DOHH2 (cell line): Measurements from ENCODE around the gene PTPRC.

Experiments used
- EZH2phosphoT487 ChIP-seq: fragments of 200-600 bp; sonication (generic); IDR thresholded peaks from 2 replicates; pipeline ENCODE4 v1.6.1; 2017; ENCODE audit warnings: borderline replicate concordance, mild to moderate bottlenecking, antibody characterized with exemption, low read length, moderate library complexity, mixed read lengths
- TF ChIP-seq, protein P1 (sequence below): fragments of 200-600 bp; sonication (generic); IDR thresholded peaks from one replicate; pipeline ENCODE4 v1.5.1; 2014; ENCODE audit warnings: antibody characterized with exemption, mild to moderate bottlenecking, low read depth, low read length; ENCODE audit not compliant: poor library complexity, severe bottlenecking

DNA sequence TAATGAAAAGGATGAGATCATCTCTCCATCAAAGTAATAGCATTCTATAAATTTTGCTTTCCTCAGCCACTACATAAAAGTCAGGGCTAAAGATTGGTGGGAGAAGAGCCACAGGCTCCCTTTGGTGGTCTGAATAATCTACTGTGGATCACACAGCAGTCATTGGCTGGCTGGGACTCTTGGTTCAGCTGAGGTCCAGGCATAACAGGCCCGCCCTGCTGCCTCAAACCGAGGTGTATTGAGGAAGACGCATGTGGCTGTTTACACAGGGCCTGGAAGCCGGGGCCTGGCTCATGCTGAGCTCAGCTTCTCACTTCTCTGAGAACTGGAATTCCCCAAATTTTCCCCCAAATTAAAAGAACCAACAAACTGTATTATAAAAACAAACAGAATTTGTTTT is 139.2 kb downstream of the PTPRC start:
- TF ChIP-seq, protein P1, sequence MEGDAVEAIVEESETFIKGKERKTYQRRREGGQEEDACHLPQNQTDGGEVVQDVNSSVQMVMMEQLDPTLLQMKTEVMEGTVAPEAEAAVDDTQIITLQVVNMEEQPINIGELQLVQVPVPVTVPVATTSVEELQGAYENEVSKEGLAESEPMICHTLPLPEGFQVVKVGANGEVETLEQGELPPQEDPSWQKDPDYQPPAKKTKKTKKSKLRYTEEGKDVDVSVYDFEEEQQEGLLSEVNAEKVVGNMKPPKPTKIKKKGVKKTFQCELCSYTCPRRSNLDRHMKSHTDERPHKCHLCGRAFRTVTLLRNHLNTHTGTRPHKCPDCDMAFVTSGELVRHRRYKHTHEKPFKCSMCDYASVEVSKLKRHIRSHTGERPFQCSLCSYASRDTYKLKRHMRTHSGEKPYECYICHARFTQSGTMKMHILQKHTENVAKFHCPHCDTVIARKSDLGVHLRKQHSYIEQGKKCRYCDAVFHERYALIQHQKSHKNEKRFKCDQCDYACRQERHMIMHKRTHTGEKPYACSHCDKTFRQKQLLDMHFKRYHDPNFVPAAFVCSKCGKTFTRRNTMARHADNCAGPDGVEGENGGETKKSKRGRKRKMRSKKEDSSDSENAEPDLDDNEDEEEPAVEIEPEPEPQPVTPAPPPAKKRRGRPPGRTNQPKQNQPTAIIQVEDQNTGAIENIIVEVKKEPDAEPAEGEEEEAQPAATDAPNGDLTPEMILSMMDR = no peak
- no peak for TF ChIP-seq EZH2phosphoT487
